ENCODE data around the gene CKS2.

CKS2 gene

GRCh38 chr9:89351584-89352300 lies 40.7 kb downstream of the CKS2 start:
- no peak for DNase-seq

GRCh38 chr9:89352451-89352850 lies 41.5 kb downstream of the CKS2 start:
- no peak for DNase-seq

GRCh38 chr9:89352874-89353649 lies 42.1 kb downstream of the CKS2 start:
- no peak for DNase-seq

- DNase-seq: no peak
Observed at GRCh38 chr9:89353989-89354388, 43.0 kb downstream of the CKS2 start.

- DNase-seq: no peak
Observed at GRCh38 chr9:89354471-89354870, 43.5 kb downstream of the CKS2 start.

- DNase-seq: no peak
Observed at GRCh38 chr9:89356782-89357181, 45.8 kb downstream of the CKS2 start.

GRCh38 chr9:89357331-89358197 lies 46.6 kb downstream of the CKS2 start:
- no peak for DNase-seq

- DNase-seq: no peak
Observed at GRCh38 chr9:89358376-89358916, 47.5 kb downstream of the CKS2 start.

GRCh38 chr9:89358985-89359384 lies 48.0 kb downstream of the CKS2 start:
- DNase-seq: peak; percentile 58

- DNase-seq: no peak
Observed at GRCh38 chr9:89359751-89360261, 48.8 kb downstream of the CKS2 start.

- no peak for DNase-seq
Observed at GRCh38 chr9:89360465-89360864, 49.5 kb downstream of the CKS2 start.

GRCh38 chr9:89361031-89361430 lies 50.0 kb downstream of the CKS2 start:
- DNase-seq: no peak

GRCh38 chr9:89361816-89362646 lies 51.0 kb downstream of the CKS2 start:
- DNase-seq: no peak

GRCh38 chr9:89362647-89363310 lies 51.8 kb downstream of the CKS2 start:
- DNase-seq: no peak

- DNase-seq: no peak
Observed at GRCh38 chr9:89363311-89363670, 52.3 kb downstream of the CKS2 start.

- DNase-seq: no peak
Observed at GRCh38 chr9:89363921-89364665, 53.1 kb downstream of the CKS2 start.

GRCh38 chr9:89364666-89365531 lies 53.9 kb downstream of the CKS2 start:
- DNase-seq: no peak

- DNase-seq: no peak
Observed at GRCh38 chr9:89365532-89365912, 54.5 kb downstream of the CKS2 start.
